ENCODE data around the gene CPEB3.

DNA sequence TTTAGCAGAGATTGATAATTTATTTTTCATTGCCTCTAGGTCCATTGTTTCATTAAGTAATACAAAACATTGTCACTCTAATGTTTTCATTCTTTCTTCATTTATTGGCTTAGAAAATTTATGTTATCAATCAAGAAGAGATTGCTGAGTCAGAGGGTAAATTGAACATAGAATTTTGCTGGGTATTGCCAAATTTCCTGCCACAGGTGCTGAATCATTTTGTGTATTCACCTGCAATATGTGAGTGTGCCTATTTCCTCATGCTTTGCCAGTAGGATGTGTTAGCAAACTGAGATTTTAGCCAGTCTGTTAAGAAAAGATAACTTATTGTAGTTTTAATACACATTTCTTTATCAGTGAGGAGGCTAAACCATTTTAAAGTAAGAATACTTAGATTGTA lies 38.1 kb upstream of the CPEB3 start:
- TF ChIP-seq POU2F2 (IDR thresholded peaks at IDR 0.05; ENCODE audit: low read depth, low read length) (no peak), POLR2AphosphoS5 (IDR thresholded peaks at IDR 0.05; ENCODE audit: low read depth, low read length) (no peak)

Measured in GM12891 (cell line).